Brain microvascular endothelial cell (primary cell): ENCODE data around the gene RNLS.

ENCODE experiments used
- DNase-seq: peaks from one replicate; pipeline ENCODE4 v3.0.0-alpha.2; 2020
- H3K27ac ChIP-seq: fragments of 250-450 bp; sonication (Bioruptor Pico); 2 replicates; pipeline ENCODE4 v1.5.1; 2020; ENCODE audit warnings: mild to moderate bottlenecking, moderate library complexity
- H3K27me3 ChIP-seq: fragments of 250-450 bp; sonication (Bioruptor Pico); replicated peaks from 2 replicates; pipeline ENCODE4 v1.5.1; 2020; ENCODE audit warnings: mild to moderate bottlenecking
- H3K36me3 ChIP-seq: fragments of 250-450 bp; sonication (Bioruptor Pico); replicated peaks from 2 replicates; pipeline ENCODE4 v1.5.1; 2020; ENCODE audit warnings: mild to moderate bottlenecking
- H3K4me3 ChIP-seq: 2 replicates; pipeline ENCODE4 v1.5.1; 2011; ENCODE audit warnings: low read depth, mild to moderate bottlenecking, control low read depth, low read length, moderate library complexity
- in situ Hi-C: cut with HindIII; loops from 2 replicates; pipeline ENCODE4 v1.10.0; 2017; ENCODE audit warnings: low sequenced_read_pairs, low pct_ligation_motif_present
- TF ChIP-seq, protein P1 (sequence below): IDR thresholded peaks from 2 replicates; pipeline ENCODE4 v1.5.1; 2011; ENCODE audit warnings: low read depth, mild to moderate bottlenecking, moderate library complexity, low read length, control low read depth, inconsistent platforms; ENCODE audit errors: missing control alignments

RNLS gene

DNA sequence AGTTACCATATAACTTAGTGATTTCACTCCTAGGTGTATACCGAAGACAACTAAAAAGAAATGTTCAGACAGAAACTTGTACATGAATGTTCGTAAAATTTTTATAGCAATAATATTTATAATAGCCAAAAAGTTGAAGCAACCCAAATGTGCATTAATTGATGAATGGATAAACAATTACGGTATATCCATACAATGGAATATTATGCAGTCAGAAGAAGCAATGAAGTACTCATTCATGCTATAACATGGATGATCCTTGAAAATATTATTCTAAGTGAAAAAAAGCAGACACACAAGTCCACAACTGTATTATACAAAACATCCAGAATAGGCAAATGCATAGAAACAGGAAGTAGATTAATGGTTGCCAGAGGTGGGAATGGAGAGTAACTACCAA, 183.9 kb downstream of the RNLS start:
- in situ Hi-C loops, result loop anchor here (25.0 kb wide), 1 partner anchor 537 kb away; the partner anchor contains the start of genes KLLN and PTEN
- no peak for DNase-seq
- Histone ChIP-seq H3K27ac (no peak overlapping the region), H3K27me3 (no peaks in the 10 kb centered on the region), H3K4me3 (no peak overlapping the region), H3K36me3 (no peaks in the 10 kb centered on the region)
- TF ChIP-seq, protein P1, sequence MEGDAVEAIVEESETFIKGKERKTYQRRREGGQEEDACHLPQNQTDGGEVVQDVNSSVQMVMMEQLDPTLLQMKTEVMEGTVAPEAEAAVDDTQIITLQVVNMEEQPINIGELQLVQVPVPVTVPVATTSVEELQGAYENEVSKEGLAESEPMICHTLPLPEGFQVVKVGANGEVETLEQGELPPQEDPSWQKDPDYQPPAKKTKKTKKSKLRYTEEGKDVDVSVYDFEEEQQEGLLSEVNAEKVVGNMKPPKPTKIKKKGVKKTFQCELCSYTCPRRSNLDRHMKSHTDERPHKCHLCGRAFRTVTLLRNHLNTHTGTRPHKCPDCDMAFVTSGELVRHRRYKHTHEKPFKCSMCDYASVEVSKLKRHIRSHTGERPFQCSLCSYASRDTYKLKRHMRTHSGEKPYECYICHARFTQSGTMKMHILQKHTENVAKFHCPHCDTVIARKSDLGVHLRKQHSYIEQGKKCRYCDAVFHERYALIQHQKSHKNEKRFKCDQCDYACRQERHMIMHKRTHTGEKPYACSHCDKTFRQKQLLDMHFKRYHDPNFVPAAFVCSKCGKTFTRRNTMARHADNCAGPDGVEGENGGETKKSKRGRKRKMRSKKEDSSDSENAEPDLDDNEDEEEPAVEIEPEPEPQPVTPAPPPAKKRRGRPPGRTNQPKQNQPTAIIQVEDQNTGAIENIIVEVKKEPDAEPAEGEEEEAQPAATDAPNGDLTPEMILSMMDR, result no peak

DNA sequence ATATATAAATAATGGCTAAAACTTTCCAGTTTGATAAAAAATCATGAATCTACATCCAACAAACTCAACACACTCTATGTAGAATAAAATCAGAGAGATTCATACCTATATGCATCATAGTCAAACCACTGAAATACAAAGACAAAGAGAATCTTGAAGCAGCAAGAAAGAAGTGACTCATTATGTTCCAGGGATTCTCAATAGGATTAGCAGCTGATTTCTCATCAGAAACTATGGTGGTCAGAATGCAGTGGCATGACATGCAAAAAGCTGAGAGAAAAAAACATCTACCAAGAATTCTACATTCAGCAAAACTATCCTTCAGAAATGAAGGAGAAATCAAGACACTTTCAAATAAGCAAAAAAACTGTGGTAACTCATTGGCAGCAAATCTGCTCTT, 187.4 kb downstream of the RNLS start:
- Histone ChIP-seq H3K27me3 (no peaks in the 10 kb centered on the region), H3K36me3 (no peaks in the 10 kb centered on the region), H3K4me3 (no peak overlapping the region), H3K27ac (no peak overlapping the region)
- in situ Hi-C loops, result loop anchor here (25.0 kb wide), 1 partner anchor 533 kb away; the partner anchor contains the start of genes KLLN and PTEN
- TF ChIP-seq, protein P1, result no peak
- DNase-seq, result no peak

DNA sequence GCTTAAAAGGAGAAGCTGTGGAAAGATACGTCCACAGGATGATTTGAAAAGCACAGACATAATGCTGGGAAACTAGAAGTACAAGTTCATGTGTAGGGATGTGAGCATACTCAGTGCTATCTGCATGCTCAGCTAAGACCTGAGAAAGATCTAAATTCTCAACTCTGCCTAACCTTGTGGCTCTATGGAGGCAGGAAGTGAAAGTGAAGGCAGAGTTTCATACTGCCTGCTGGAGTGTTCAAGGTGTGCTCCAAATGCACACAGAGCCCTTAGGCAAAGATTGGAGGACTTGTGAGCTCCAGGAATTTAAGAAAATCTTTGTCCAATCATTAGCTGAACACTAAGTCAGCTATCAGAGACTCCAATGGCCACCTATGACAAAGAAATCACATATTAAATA, 190.9 kb downstream of the RNLS start:
- Histone ChIP-seq H3K4me3 (no peak overlapping the region), H3K27ac (no peak overlapping the region), H3K36me3 (no peaks in the 10 kb centered on the region), H3K27me3 (no peaks in the 10 kb centered on the region)
- in situ Hi-C loops, result loop anchor here (25.0 kb wide), 1 partner anchor 530 kb away; the partner anchor contains the start of genes KLLN and PTEN
- DNase-seq, result no peak
- TF ChIP-seq, protein P1, result no peak

DNA sequence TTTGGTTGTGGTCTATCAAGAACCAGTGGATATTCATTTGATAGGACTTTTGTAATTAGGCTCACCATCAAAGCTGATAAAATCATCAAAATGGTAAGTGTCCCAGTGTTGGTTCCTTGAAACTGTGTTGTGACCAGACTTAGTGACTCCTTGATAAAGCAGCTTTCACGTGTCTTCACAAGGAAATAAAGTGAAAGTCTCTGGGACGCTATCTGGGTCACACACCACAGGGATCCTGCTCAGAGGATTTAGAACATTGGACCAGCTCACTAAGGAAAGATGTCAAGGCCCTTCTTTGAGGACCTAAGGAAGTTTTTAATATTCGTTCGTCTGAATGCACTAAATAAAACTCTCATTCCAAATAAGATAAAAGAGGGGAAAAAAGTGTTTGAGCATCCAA, 193.1 kb downstream of the RNLS start:
- Histone ChIP-seq H3K36me3 (no peaks in the 10 kb centered on the region), H3K27ac (no peak overlapping the region), H3K27me3 (no peaks in the 10 kb centered on the region), H3K4me3 (no peak overlapping the region)
- no peak for DNase-seq
- TF ChIP-seq, protein P1, result no peak
- in situ Hi-C loops, result loop anchor here (25.0 kb wide), 1 partner anchor 528 kb away; the partner anchor contains the start of genes KLLN and PTEN

DNA sequence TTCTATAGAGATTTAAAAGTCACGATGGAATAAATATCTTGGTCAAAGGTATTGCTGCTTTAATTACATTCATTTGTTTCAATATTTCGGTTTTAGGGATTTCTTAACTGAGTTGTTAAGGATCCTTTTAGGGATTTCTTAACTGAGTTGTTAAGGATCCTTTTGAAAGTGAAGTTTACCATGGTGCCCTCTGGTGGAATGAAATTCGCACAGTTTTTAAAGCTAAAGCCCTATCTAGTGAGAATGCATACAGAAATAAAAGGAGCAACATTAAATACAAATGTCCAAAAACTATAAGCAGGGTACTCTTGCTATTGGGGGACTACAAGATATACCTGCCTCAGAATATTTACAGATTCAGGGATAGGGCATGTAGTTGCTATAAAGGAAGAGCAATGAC, 193.7 kb downstream of the RNLS start:
- Histone ChIP-seq H3K27ac (no peak overlapping the region), H3K4me3 (no peak overlapping the region), H3K27me3 (no peaks in the 10 kb centered on the region), H3K36me3 (no peaks in the 10 kb centered on the region)
- TF ChIP-seq, protein P1, result peak; percentile 57
- in situ Hi-C loops, result loop anchor here (25.0 kb wide), 1 partner anchor 527 kb away; the partner anchor contains the start of genes KLLN and PTEN
- DNase-seq, result peak; percentile 73

DNA sequence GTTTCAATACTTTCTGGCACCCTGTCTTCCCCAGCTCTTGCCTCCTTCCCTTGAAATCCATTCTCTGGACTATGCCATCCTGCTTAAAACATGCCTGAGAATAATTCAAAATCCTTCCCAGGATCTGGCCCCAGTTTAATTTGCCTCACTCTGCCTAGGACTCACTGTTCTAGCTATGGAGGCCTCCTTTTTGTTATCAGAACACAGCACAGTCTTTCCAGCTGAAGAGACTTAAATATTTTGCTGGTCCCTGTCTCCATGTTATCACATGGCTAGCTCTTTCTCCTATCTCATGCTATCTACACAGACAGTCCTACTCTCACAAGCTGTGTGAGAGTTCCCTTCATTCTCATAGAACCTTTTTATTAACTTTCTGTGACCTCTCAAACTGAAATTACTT, 194.8 kb downstream of the RNLS start:
- no peak overlapping the region for H3K4me3 ChIP-seq
- in situ Hi-C loops, result loop anchor here (25.0 kb wide), 1 partner anchor 526 kb away; the partner anchor contains the start of genes KLLN and PTEN
- DNase-seq, result no peak
- no peaks in the 10 kb centered on the region for H3K27me3 ChIP-seq
- no peak overlapping the region for H3K27ac ChIP-seq
- no peaks in the 10 kb centered on the region for H3K36me3 ChIP-seq
- TF ChIP-seq, protein P1, result no peak
